Common myeloid progenitor, CD34-positive (primary cell): ENCODE data around the gene KLF3.

Experiments used
- CTCF ChIA-PET: fragments of 350-600 bp; sonication (Branson Sonifier 250); formaldehyde crosslinking; loops from one replicate; lab custom pipeline; 2021; ENCODE audit warnings: antibody characterized with exemption; lab: Charles Lee
- POLR2A ChIA-PET: fragments of 350-600 bp; sonication (Branson Sonifier 250); formaldehyde crosslinking; loops from one replicate; lab custom pipeline; 2021; ENCODE audit warnings: antibody characterized with exemption; lab: Charles Lee
- DNase-seq, 3 donors: peaks; one replicate each; pipeline versions ENCODE4 v3.0.0 to v3.0.0-alpha.2; 2013
- H3K27ac ChIP-seq, 2 experiments: 1 replicate in 1 of 2; 2 replicates in 1 of 2; pipeline ENCODE4 v1.7.0; 2013; ENCODE audit warnings: inconsistent platforms in 2 of 2, low read length in 2 of 2, mild to moderate bottlenecking in 2 of 2, low read depth in 1 of 2, moderate library complexity in 1 of 2; ENCODE audit not compliant: severe bottlenecking in 2 of 2, insufficient read depth in 1 of 2, poor library complexity in 1 of 2
- H3K27me3 ChIP-seq, 5 experiments: replicated peaks in 2 of 5; 1 replicate in 3 of 5; 2 replicates in 2 of 5; pipeline versions ENCODE4 v1.6.1 to v1.7.0; 2013; ENCODE audit warnings: low read length in 4 of 5, mild to moderate bottlenecking in 2 of 5, moderate library complexity in 2 of 5, inconsistent platforms in 1 of 5; ENCODE audit not compliant: insufficient read depth in 5 of 5, control insufficient read depth in 4 of 5
- H3K36me3 ChIP-seq, 4 experiments: 1 replicate in 2 of 4; 2 replicates in 2 of 4; pipeline versions ENCODE4 v1.6.1 to v1.7.0; 2013; ENCODE audit warnings: low read length in 3 of 4, control low read depth in 1 of 4, mild to moderate bottlenecking in 1 of 4; ENCODE audit not compliant: control insufficient read depth in 4 of 4, insufficient read depth in 4 of 4
- H3K4me1 ChIP-seq, 4 experiments: 1 replicate in 3 of 4; 2 replicates in 1 of 4; pipeline versions ENCODE4 v1.6.1 to v1.7.1; 2013; ENCODE audit warnings: low read length in 3 of 4, mild to moderate bottlenecking in 3 of 4, control low read depth in 1 of 4, inconsistent platforms in 1 of 4, moderate library complexity in 1 of 4; ENCODE audit not compliant: control insufficient read depth in 4 of 4, insufficient read depth in 4 of 4; ENCODE audit errors: control extremely low read depth in 1 of 4
- H3K4me3 ChIP-seq, 7 experiments: 1 replicate in 4 of 7; 2 replicates in 3 of 7; pipeline versions ENCODE4 v1.5.1 to v1.7.0; 2013; ENCODE audit warnings: mild to moderate bottlenecking in 7 of 7, low read length in 6 of 7, moderate library complexity in 6 of 7, inconsistent platforms in 2 of 7, low read depth in 2 of 7, control low read depth in 1 of 7; ENCODE audit not compliant: insufficient read depth in 4 of 7, control insufficient read depth in 1 of 7; ENCODE audit errors: extremely low read depth in 1 of 7
- H3K9me3 ChIP-seq, 5 experiments: 1 replicate in 4 of 5; 2 replicates in 1 of 5; pipeline versions ENCODE4 v1.6.1 to v1.7.1; 2013; ENCODE audit warnings: low read length in 4 of 5, mild to moderate bottlenecking in 2 of 5, inconsistent platforms in 1 of 5, low read depth in 1 of 5, moderate library complexity in 1 of 5; ENCODE audit not compliant: control insufficient read depth in 4 of 5, insufficient read depth in 2 of 5; ENCODE audit errors: control extremely low read depth in 1 of 5
- whole genome bisulfite sequencing: methylation state at CpG from one replicate; pipeline ENCODE4 v1.1.5; 2013; ENCODE audit not compliant: insufficient coverage; 5-methylcytosine and 5-hydroxymethylcytosine counted together

KLF3 gene

GRCh38 chr4:38672074-38672396, 8.0 kb downstream of the KLF3 start:
- H3K27me3 ChIP-seq, result no peaks in the 10 kb centered on the region
- peaks cover 55 to 87% (median 81%) of the 10 kb centered on the region in 4 experiments for H3K4me1 ChIP-seq
- H3K9me3 ChIP-seq, result no peaks in the 10 kb centered on the region
- CTCF ChIA-PET, result interaction anchor here (0.8 to 2.2 kb wide), 10 partner anchors 9 to 610 kb away, joined by 3 to 8 read pairs (median 4); no protein-coding TSS in a partner anchor
- no peak for DNase-seq
- peak overlapping the region in 1 of 2 experiments; percentile 74 for H3K27ac ChIP-seq
- POLR2A ChIA-PET, result no interaction called here
- WGBS, result 90% methylated on average over 1 of the region's 3 CpGs
- H3K36me3 ChIP-seq, result no peaks in the 10 kb centered on the region
- H3K4me3 ChIP-seq, result no peak overlapping the region

GRCh38 chr4:38672397-38673129, 8.6 kb downstream of the KLF3 start:
- WGBS, result 85% methylated on average over 12 of the region's 13 CpGs
- DNase-seq, result peak in 1 of 3 donors; percentile 41
- Histone ChIP-seq H3K36me3 (no peaks in the 10 kb centered on the region), H3K4me1 (peaks cover 52 to 81% (median 76%) of the 10 kb centered on the region in 4 experiments), H3K27me3 (no peaks in the 10 kb centered on the region), H3K9me3 (no peaks in the 10 kb centered on the region), H3K27ac (peak overlapping the region; percentile 46 to 74), H3K4me3 (peak overlapping the region in 1 of 7 experiments; percentile 7)
- CTCF ChIA-PET, result interaction anchor here (0.8 to 2.2 kb wide), 10 partner anchors 10 to 610 kb away, joined by 3 to 8 read pairs (median 4); no protein-coding TSS in a partner anchor
- POLR2A ChIA-PET, result no interaction called here

GRCh38 chr4:38673130-38673978, 9.4 kb downstream of the KLF3 start:
- H3K36me3 ChIP-seq, result peaks cover 0 to under 1% (median 0%) of the 10 kb centered on the region in 4 experiments
- H3K9me3 ChIP-seq, result no peaks in the 10 kb centered on the region
- peaks cover 44 to 73% (median 71%) of the 10 kb centered on the region in 4 experiments for H3K4me1 ChIP-seq
- POLR2A ChIA-PET, result no interaction called here
- CTCF ChIA-PET, result interaction anchor here (1.0 to 6.8 kb wide), 9 partner anchors 11 to 611 kb away, joined by 3 to 122 read pairs (median 5); no protein-coding TSS in a partner anchor
- no peaks in the 10 kb centered on the region for H3K27me3 ChIP-seq
- no peak for DNase-seq
- H3K4me3 ChIP-seq, result peak overlapping the region in 2 of 7 experiments; percentile 7 to 59
- 52% methylated on average over 6 of the region's 7 CpGs for WGBS
- H3K27ac ChIP-seq, result peak overlapping the region; percentile 46 to 74

DNA sequence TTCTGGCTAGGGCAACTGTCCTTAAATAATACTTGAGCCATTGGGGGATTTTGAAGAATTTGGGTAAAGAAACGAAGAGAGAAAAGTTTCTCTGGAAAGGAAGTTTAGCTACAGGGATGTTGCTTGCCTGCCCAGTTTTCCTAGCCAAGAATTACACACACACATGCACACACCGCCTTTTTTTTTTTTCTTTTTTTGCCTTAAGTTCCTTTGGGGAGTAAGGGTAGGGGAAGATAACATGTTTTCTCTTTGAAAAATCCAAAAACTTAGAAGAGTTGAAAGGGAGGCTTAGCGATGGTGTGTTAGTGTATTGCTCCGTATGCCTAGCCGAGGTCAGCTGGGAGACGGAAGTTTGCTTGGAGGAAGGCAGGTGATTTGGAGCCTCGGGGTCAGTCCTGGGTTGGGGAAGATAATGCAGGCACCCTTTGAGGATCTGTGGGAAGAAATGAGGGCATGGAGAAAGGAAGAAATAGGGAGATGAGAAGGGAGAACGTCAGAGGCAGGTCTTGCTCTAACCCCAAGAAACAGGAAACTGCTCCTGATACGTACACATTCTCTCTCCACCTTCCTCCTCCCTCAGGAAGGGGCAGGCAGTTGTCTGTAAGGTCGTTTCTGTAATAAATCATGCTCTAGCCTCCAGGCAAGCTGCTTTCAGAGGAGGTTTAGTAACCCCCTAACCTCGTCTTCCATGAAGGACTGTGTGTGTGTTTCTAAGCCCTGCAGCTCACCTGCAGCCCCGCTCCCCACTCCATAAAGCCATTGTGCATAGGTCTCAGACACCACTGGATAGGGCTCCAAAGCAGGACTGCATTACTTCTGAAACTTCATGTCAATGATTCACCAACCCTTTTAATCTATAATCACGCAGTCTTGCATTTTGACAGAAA, 10.5 kb downstream of the KLF3 start:
- H3K9me3 ChIP-seq, result no peaks in the 10 kb centered on the region
- H3K36me3 ChIP-seq, result peaks cover 0 to 7% (median 4%) of the 10 kb centered on the region in 4 experiments
- WGBS, result 14% methylated on average over 9 of the region's 13 CpGs
- no peak for DNase-seq
- no peaks in the 10 kb centered on the region for H3K27me3 ChIP-seq
- peak overlapping the region in 6 of 7 experiments; percentile 33 to 60 (median 46) for H3K4me3 ChIP-seq
- POLR2A ChIA-PET, result interaction anchor here (1.2 kb wide), 1 partner anchor 602 kb away, joined by 3 read pairs; no protein-coding TSS in a partner anchor
- H3K4me1 ChIP-seq, result peaks cover 35 to 62% (median 61%) of the 10 kb centered on the region in 4 experiments
- CTCF ChIA-PET, result interaction anchor here (0.6 to 6.8 kb wide), 22 partner anchors 8 to 616 kb away, joined by 3 to 122 read pairs (median 4); no protein-coding TSS in a partner anchor
- peak overlapping the region; percentile 35 to 74 for H3K27ac ChIP-seq

- ChIA-PET CTCF (interaction anchor here (0.8 to 6.8 kb wide), 26 partner anchors 8 to 617 kb away, joined by 3 to 122 read pairs (median 4); no protein-coding TSS in a partner anchor), POLR2A (interaction anchor here (1.2 kb wide), 2 partner anchors 496 to 603 kb away, joined by 3 read pairs; no protein-coding TSS in a partner anchor)
- peaks cover 0 to 8% (median 5%) of the 10 kb centered on the region in 4 experiments for H3K36me3 ChIP-seq
- H3K27ac ChIP-seq, result peak overlapping the region; percentile 35 to 74
- peak; percentile 86 to 93 (median 87) for DNase-seq
- peak overlapping the region in 5 of 7 experiments; percentile 40 to 60 (median 50) for H3K4me3 ChIP-seq
- H3K9me3 ChIP-seq, result no peaks in the 10 kb centered on the region
- H3K27me3 ChIP-seq, result no peaks in the 10 kb centered on the region
- H3K4me1 ChIP-seq, result peaks cover 28 to 55% (median 54%) of the 10 kb centered on the region in 4 experiments
- WGBS, result 0% methylated on average over 5 of the region's 7 CpGs
Observed at GRCh38 chr4:38675146-38676121, 11.4 kb downstream of the KLF3 start.
